ENCODE results near the gene HEPHL1.

HEPHL1 gene

DNA sequence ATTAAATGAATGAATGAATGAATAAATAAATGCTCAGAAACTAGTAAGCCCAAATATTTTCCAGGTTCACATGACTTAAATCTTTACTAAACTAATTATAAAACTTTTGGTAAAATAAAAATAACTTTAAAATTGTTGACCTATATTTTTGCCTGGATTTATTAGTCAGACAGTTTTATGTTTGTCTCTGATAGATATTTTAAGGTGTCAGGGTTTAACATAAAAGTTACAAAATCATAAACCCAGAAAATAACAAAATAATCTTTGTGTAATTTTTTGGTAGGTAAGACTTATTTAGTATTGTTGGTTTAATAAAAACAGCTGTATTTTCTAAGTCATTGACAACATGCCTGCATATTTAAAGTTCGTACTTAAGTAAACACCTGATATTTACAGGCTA lies 27.4 kb upstream of the HEPHL1 start:
- Histone ChIP-seq H3K27ac (ENCODE audit: low read length) (no peak overlapping the region), H3K27me3 (ENCODE audit: insufficient read depth, low read length, poor library complexity) (no peaks in the 10 kb centered on the region), H3K4me2 (ENCODE audit: insufficient read depth, low read length) (no peak overlapping the region), H3K36me3 (ENCODE audit: insufficient read depth, low read length) (no peaks in the 10 kb centered on the region), H3K4me1 (ENCODE audit: insufficient read depth, low read length) (no peaks in the 10 kb centered on the region), H4K20me1 (ENCODE audit: insufficient read depth, low read length) (no peaks in the 10 kb centered on the region), H3K79me2 (ENCODE audit: insufficient read depth, low read length) (no peaks in the 10 kb centered on the region), H3K9me3 (ENCODE audit: insufficient read depth, low read length, severe bottlenecking) (peaks cover 8% of the 10 kb centered on the region), H2AFZ (ENCODE audit: low read depth, low read length) (no peak overlapping the region), H3K4me3 (ENCODE audit: low read depth in 1 of 2, low read length in 2 of 2) (no peak overlapping the region), H3K9ac (ENCODE audit: low read depth, low read length) (no peak overlapping the region)
- TF ChIP-seq, protein P1, sequence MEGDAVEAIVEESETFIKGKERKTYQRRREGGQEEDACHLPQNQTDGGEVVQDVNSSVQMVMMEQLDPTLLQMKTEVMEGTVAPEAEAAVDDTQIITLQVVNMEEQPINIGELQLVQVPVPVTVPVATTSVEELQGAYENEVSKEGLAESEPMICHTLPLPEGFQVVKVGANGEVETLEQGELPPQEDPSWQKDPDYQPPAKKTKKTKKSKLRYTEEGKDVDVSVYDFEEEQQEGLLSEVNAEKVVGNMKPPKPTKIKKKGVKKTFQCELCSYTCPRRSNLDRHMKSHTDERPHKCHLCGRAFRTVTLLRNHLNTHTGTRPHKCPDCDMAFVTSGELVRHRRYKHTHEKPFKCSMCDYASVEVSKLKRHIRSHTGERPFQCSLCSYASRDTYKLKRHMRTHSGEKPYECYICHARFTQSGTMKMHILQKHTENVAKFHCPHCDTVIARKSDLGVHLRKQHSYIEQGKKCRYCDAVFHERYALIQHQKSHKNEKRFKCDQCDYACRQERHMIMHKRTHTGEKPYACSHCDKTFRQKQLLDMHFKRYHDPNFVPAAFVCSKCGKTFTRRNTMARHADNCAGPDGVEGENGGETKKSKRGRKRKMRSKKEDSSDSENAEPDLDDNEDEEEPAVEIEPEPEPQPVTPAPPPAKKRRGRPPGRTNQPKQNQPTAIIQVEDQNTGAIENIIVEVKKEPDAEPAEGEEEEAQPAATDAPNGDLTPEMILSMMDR (IDR thresholded peaks at IDR 0.05; ENCODE audit: borderline replicate concordance, extremely low read depth, low read length, poor library complexity, severe bottlenecking): no peak
- TF ChIP-seq EZH2 (IDR thresholded peaks at IDR 0.05; ENCODE audit: borderline replicate concordance, low read depth, low read length, severe bottlenecking): no peak
- no peak for DNase-seq
- no peak for ATAC-seq (ENCODE audit: insufficient read depth, low read depth)

DNA sequence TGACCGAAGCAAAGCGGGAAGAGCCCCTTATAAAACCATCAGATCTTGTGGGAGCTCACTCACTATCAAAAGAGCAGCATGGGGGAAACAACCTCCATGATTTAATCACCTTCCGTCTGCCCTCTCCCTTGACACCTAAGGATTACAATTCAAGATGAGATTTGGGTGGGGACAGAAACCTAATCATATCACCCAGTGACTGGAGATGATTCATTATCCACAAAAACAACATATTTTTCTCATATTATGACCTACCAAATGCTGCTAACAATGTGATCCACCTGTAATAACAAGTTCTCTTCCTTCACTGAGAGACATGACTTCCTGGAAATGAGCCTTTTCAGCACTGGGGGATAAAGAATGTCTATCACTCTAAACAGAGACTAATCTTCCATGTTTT lies 23.4 kb upstream of the HEPHL1 start:
- H3K4me2 ChIP-seq (ENCODE audit: insufficient read depth, low read length): no peak overlapping the region
- no peaks in the 10 kb centered on the region for H3K27me3 ChIP-seq (ENCODE audit: insufficient read depth, low read length, poor library complexity)
- no peaks in the 10 kb centered on the region for H3K4me1 ChIP-seq (ENCODE audit: insufficient read depth, low read length)
- no peak for TF ChIP-seq EZH2 (IDR thresholded peaks at IDR 0.05; ENCODE audit: borderline replicate concordance, low read depth, low read length, severe bottlenecking)
- TF ChIP-seq, protein P1 (IDR thresholded peaks at IDR 0.05; ENCODE audit: borderline replicate concordance, extremely low read depth, low read length, poor library complexity, severe bottlenecking): no peak
- no peaks in the 10 kb centered on the region for H4K20me1 ChIP-seq (ENCODE audit: insufficient read depth, low read length)
- H3K9me3 ChIP-seq (ENCODE audit: insufficient read depth, low read length, severe bottlenecking): peaks cover 8% of the 10 kb centered on the region
- H3K79me2 ChIP-seq (ENCODE audit: insufficient read depth, low read length): no peaks in the 10 kb centered on the region
- ATAC-seq (ENCODE audit: insufficient read depth, low read depth) (no peak), DNase-seq (no peak)
- no peaks in the 10 kb centered on the region for H3K36me3 ChIP-seq (ENCODE audit: insufficient read depth, low read length)
- H3K27ac ChIP-seq (ENCODE audit: low read length): no peak overlapping the region
- no peak overlapping the region for H3K4me3 ChIP-seq (ENCODE audit: low read depth in 1 of 2, low read length in 2 of 2)
- H3K9ac ChIP-seq (ENCODE audit: low read depth, low read length): no peak overlapping the region
- H2AFZ ChIP-seq (ENCODE audit: low read depth, low read length): no peak overlapping the region

DNA sequence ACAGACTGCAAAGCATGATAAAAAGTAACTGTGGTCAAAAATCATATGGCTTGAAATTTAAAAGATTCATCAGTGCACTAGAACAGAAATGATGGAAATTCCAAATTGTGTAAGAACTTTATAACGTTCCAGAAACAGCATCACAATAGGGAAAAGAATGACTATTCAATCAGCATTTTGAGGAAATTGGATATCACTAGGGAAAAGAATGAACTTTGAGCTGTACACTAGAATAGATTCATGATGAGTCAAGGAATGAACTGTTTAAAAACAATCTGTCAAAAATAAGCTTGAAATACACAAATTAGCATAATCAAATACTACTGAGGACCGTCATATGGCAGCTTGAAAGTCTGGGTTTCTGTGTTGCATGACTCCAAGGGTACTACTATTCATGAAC lies 20.5 kb upstream of the HEPHL1 start:
- no peak for DNase-seq
- ATAC-seq (ENCODE audit: insufficient read depth, low read depth): no peak
- H3K4me2 ChIP-seq (ENCODE audit: insufficient read depth, low read length): no peak overlapping the region
- H4K20me1 ChIP-seq (ENCODE audit: insufficient read depth, low read length): no peaks in the 10 kb centered on the region
- H3K4me3 ChIP-seq (ENCODE audit: low read depth in 1 of 2, low read length in 2 of 2): no peak overlapping the region
- H3K27me3 ChIP-seq (ENCODE audit: insufficient read depth, low read length, poor library complexity): no peaks in the 10 kb centered on the region
- H3K9ac ChIP-seq (ENCODE audit: low read depth, low read length): no peak overlapping the region
- H3K9me3 ChIP-seq (ENCODE audit: insufficient read depth, low read length, severe bottlenecking): no peaks in the 10 kb centered on the region
- H3K27ac ChIP-seq (ENCODE audit: low read length): no peak overlapping the region
- TF ChIP-seq, protein P1 (IDR thresholded peaks at IDR 0.05; ENCODE audit: borderline replicate concordance, extremely low read depth, low read length, poor library complexity, severe bottlenecking): no peak
- TF ChIP-seq EZH2 (IDR thresholded peaks at IDR 0.05; ENCODE audit: borderline replicate concordance, low read depth, low read length, severe bottlenecking): no peak
- H3K4me1 ChIP-seq (ENCODE audit: insufficient read depth, low read length): no peaks in the 10 kb centered on the region
- no peaks in the 10 kb centered on the region for H3K79me2 ChIP-seq (ENCODE audit: insufficient read depth, low read length)
- H3K36me3 ChIP-seq (ENCODE audit: insufficient read depth, low read length): no peaks in the 10 kb centered on the region
- H2AFZ ChIP-seq (ENCODE audit: low read depth, low read length): no peak overlapping the region

DNA sequence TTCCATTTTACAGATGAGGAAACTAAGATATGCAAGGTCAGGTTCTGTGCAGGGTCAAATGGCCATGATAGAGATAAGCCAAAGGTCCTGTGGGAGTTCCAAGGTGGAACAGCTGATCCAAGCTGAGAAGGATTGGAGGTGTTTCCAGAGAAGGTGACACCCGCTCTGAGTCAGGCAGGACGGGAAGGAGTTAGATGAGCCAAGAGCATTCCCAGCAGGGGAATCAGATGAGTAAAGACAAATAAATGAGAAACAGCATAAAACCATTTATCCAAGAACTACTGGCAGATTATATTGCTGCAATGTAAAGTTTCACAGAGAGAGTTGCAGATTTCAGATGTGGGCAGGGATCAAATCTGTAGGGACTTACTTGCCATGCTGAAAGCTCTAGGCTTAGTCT lies 18.9 kb upstream of the HEPHL1 start:
- H3K4me1 ChIP-seq (ENCODE audit: insufficient read depth, low read length): no peaks in the 10 kb centered on the region
- H3K27me3 ChIP-seq (ENCODE audit: insufficient read depth, low read length, poor library complexity): no peaks in the 10 kb centered on the region
- DNase-seq (no peak), ATAC-seq (ENCODE audit: insufficient read depth, low read depth) (no peak)
- H4K20me1 ChIP-seq (ENCODE audit: insufficient read depth, low read length): no peaks in the 10 kb centered on the region
- no peaks in the 10 kb centered on the region for H3K9me3 ChIP-seq (ENCODE audit: insufficient read depth, low read length, severe bottlenecking)
- no peaks in the 10 kb centered on the region for H3K79me2 ChIP-seq (ENCODE audit: insufficient read depth, low read length)
- H3K4me2 ChIP-seq (ENCODE audit: insufficient read depth, low read length): no peak overlapping the region
- no peak overlapping the region for H3K9ac ChIP-seq (ENCODE audit: low read depth, low read length)
- no peak overlapping the region for H3K27ac ChIP-seq (ENCODE audit: low read length)
- no peaks in the 10 kb centered on the region for H3K36me3 ChIP-seq (ENCODE audit: insufficient read depth, low read length)
- H3K4me3 ChIP-seq (ENCODE audit: low read depth in 1 of 2, low read length in 2 of 2): no peak overlapping the region
- no peak overlapping the region for H2AFZ ChIP-seq (ENCODE audit: low read depth, low read length)
- TF ChIP-seq, protein P1 (IDR thresholded peaks at IDR 0.05; ENCODE audit: borderline replicate concordance, extremely low read depth, low read length, poor library complexity, severe bottlenecking): no peak
- TF ChIP-seq EZH2 (IDR thresholded peaks at IDR 0.05; ENCODE audit: borderline replicate concordance, low read depth, low read length, severe bottlenecking): no peak
